B cell (primary cell): ENCODE data around the gene AP3D1. TPM values are rescaled to one million over a fixed set of nuclear protein-coding genes. Genes with fewer than 3 reads are reported as not detected.

ENCODE experiments used
- ATAC-seq: fragments of 200-7000 bp; cut with Tn5 transposase; one replicate; pipeline ENCODE4 v1.10.0; 2021; ENCODE audit warnings: low read depth, mild to moderate bottlenecking, moderate number of reproducible peaks, moderate library complexity
- CTCF ChIA-PET: fragments of 350-600 bp; sonication (Branson Sonifier 250); formaldehyde crosslinking; loops from one replicate; lab custom pipeline; 2021; ENCODE audit warnings: antibody characterized with exemption, inconsistent platforms; lab: Charles Lee
- POLR2A ChIA-PET: fragments of 350-600 bp; sonication (Branson Sonifier 250); formaldehyde crosslinking; loops from one replicate; lab custom pipeline; 2021; ENCODE audit warnings: antibody characterized with exemption; lab: Charles Lee
- DNase-seq: peaks from one replicate; pipeline ENCODE4 v3.0.0; 2013
- H2AFZ ChIP-seq: 2 replicates; pipeline ENCODE4 v1.6.1; 2012; ENCODE audit warnings: mild to moderate bottlenecking, low read depth, low read length; ENCODE audit not compliant: insufficient read depth, poor library complexity, severe bottlenecking
- H3K27ac ChIP-seq, 2 donors: 1 replicate in 1 of 2; 2 replicates in 1 of 2; pipeline ENCODE4 v1.5.1; 2012 to 2013; ENCODE audit warnings: low read length in 2 of 2, mild to moderate bottlenecking in 2 of 2, moderate library complexity in 1 of 2
- H3K27me3 ChIP-seq, 4 experiments: fragments of 200-600 bp in 1 of 4; sonication (generic) in 1 of 4; replicated peaks in 1 of 4; 1 replicate in 2 of 4; 2 replicates in 2 of 4; pipeline versions ENCODE4 v1.6.1 to v1.7.0; 2013 to 2016; ENCODE audit warnings: low read length in 3 of 4, mild to moderate bottlenecking in 2 of 4, mixed read lengths in 1 of 4, moderate library complexity in 1 of 4; ENCODE audit not compliant: insufficient read depth in 4 of 4, control insufficient read depth in 3 of 4; ENCODE audit errors: control extremely low read depth in 1 of 4
- H3K36me3 ChIP-seq, 2 experiments: replicated peaks in 1 of 2; 1 replicate in 1 of 2; 2 replicates in 1 of 2; pipeline versions ENCODE4 v1.6.1 to v1.7.1; 2013; ENCODE audit warnings: low read length in 1 of 2; ENCODE audit not compliant: insufficient read depth in 2 of 2, control insufficient read depth in 1 of 2; ENCODE audit errors: control extremely low read depth in 1 of 2, extremely low read depth in 1 of 2
- H3K4me1 ChIP-seq, 2 donors: fragments of 200-600 bp in 1 of 2; sonication (generic) in 1 of 2; 1 replicate in 1 of 2; 2 replicates in 1 of 2; pipeline versions ENCODE4 v1.5.1 to v1.6.1; 2013 to 2017; ENCODE audit warnings: low read length in 2 of 2; ENCODE audit not compliant: control insufficient read depth in 2 of 2, insufficient read depth in 2 of 2
- H3K4me2 ChIP-seq: replicated peaks from 2 replicates; pipeline ENCODE3; 2012; ENCODE audit warnings: mild to moderate bottlenecking, low read depth, low read length; ENCODE audit not compliant: poor library complexity, severe bottlenecking
- H3K4me3 ChIP-seq, 5 experiments: fragments of 200-600 bp in 1 of 5; sonication (generic) in 1 of 5; 1 replicate in 3 of 5; 2 replicates in 2 of 5; pipeline versions ENCODE4 v1.5.1 to v1.7.0; 2011 to 2016; ENCODE audit warnings: low read length in 4 of 5, mild to moderate bottlenecking in 4 of 5, low read depth in 2 of 5, control low read depth in 1 of 5, moderate library complexity in 1 of 5; ENCODE audit not compliant: insufficient read depth in 1 of 5; ENCODE audit errors: control extremely low read depth in 1 of 5, extremely low read depth in 1 of 5
- H3K79me2 ChIP-seq: fragments of 200-600 bp; sonication (generic); one replicate; pipeline ENCODE4 v1.6.0; 2016; ENCODE audit warnings: low read length; ENCODE audit not compliant: control insufficient read depth, insufficient read depth
- H3K9ac ChIP-seq: fragments of 200-600 bp; sonication (generic); 2 replicates; pipeline ENCODE4 v1.6.1; 2017; ENCODE audit warnings: mild to moderate bottlenecking, low read length, moderate library complexity
- H3K9me3 ChIP-seq, 3 donors: one replicate each; pipeline versions ENCODE4 v1.6.1 to v1.7.1; 2013; ENCODE audit warnings: low read length in 2 of 3; ENCODE audit not compliant: control insufficient read depth in 2 of 3, insufficient read depth in 1 of 3; ENCODE audit errors: control extremely low read depth in 1 of 3
- H4K20me1 ChIP-seq: 2 replicates; pipeline ENCODE4 v1.6.0; 2012; ENCODE audit warnings: mild to moderate bottlenecking, low read length; ENCODE audit not compliant: insufficient read depth, control insufficient read depth, poor library complexity, severe bottlenecking
- H3K27ac Mint-ChIP-seq: one replicate; pipeline ENCODE4 v1.8.0; 2021; ENCODE audit warnings: mixed read lengths
- H3K27me3 Mint-ChIP-seq: one replicate; pipeline ENCODE4 v1.8.0; 2021; ENCODE audit warnings: mixed read lengths
- H3K4me1 Mint-ChIP-seq: one replicate; pipeline ENCODE4 v1.8.0; 2021; ENCODE audit warnings: mixed read lengths
- H3K4me3 Mint-ChIP-seq: one replicate; pipeline ENCODE4 v1.8.0; 2021; ENCODE audit warnings: mixed read lengths
- H3K9me3 Mint-ChIP-seq: one replicate; pipeline ENCODE4 v1.8.0; 2022; ENCODE audit warnings: mixed read lengths; ENCODE audit not compliant: insufficient read depth
- CTCF ChIP-seq: fragments of 200-600 bp; IDR thresholded peaks from one replicate; pipeline ENCODE4 v1.8.0; 2022; ENCODE audit warnings: antibody characterized with exemption, mild to moderate bottlenecking
- EZH2 ChIP-seq: IDR thresholded peaks from 2 replicates; pipeline ENCODE4 v1.6.1; 2012; ENCODE audit warnings: borderline replicate concordance, low read depth, mild to moderate bottlenecking, moderate library complexity, low read length; ENCODE audit not compliant: insufficient read depth, poor library complexity, severe bottlenecking
- WGBS: methylation state at CpG from one replicate; pipeline ENCODE4 v1.1.5; 2013; ENCODE audit warnings: missing lambda C conversion rate; ENCODE audit not compliant: insufficient coverage; 5-methylcytosine and 5-hydroxymethylcytosine counted together
- intact Hi-C: fragments of 100-400 bp; cut with micrococcal nuclease; formaldehyde crosslinking; loops from one replicate; pipeline ENCODE4 v1.10.0; 2022
- polyA plus RNA-seq: library from polyadenylated mRNA; depleted of rRNA; stranded (reverse); fragments of >200 nt; gene quantifications from 2 replicates; pipeline ENCODE4 v1.2.3, GENCODE V29; 2012
- total RNA-seq, 2 donors: library from RNA; stranded (reverse); fragments of 120-200 nt in 1 of 2; gene quantifications; 1 replicate in 1 of 2; 2 replicates in 1 of 2; pipeline versions ENCODE4 v1.2.3 to v1.2.4, GENCODE V29; 2013 to 2022

The AP3D1 gene
- total and polyA plus RNA-seq, 2 donors (not counting 1 experiment from before 2014, with no cell fraction given), result 96.4 to 114 TPM

DNA sequence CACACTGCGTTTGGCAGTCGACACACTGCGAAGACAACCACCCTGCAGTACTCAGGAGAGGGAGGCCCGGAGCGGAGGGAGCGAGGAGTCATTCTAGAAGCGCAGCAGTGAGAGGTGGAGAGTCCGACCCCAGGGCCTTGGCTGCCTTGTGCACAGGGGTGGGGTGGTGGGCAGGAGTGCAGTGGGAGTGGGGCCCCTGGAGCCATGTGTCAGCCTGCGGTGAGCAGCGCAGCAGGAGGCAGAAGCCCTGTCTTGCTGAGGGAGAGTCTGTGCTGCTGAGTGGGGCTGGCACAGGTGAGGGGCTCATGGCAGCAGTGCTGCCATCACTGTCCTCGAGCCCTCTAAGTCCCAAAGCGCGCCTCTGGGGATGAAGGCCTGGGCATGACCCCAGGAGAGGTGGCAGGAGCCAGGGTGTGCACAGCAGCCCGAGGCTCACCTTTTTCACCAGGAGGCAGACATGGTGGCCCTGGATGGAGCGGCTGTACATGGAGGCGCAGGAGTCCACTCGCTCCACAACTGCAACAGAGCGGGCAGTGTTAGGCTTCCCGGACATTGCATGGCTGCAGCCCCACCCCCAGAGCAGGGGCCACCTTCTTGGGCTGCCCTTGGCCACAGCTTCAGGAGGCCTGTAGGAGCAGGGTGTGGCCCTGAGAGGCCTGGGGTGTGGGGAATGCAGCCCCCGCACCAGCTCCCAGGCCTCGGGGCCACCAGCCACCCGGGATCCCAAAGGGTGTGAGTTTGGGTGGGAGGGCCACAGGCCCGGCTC, 42.9 kb downstream of the AP3D1 start:
- peaks cover 20% of the 10 kb centered on the region for H3K79me2 ChIP-seq
- TF ChIP-seq CTCF, result no peak
- no peak for TF ChIP-seq EZH2
- intact Hi-C loops, result no loop called here
- DNase-seq (no peak), ATAC-seq (no peak)
- peaks cover 0 to 22% (median 0%) of the 10 kb centered on the region in 3 donors for H3K9me3 ChIP-seq
- no peaks in the 10 kb centered on the region for H3K4me1 ChIP-seq
- H3K27ac ChIP-seq, result no peak overlapping the region
- Mint-ChIP-seq H3K27me3 (no peaks in the 10 kb centered on the region), H3K4me1 (no peaks in the 10 kb centered on the region), H3K4me3 (no peak overlapping the region), H3K9me3 (no peaks in the 10 kb centered on the region), H3K27ac (peak overlapping the region; percentile 17)
- H4K20me1 ChIP-seq, result peaks cover 24% of the 10 kb centered on the region
- H3K4me2 ChIP-seq, result no peak overlapping the region
- no peaks in the 10 kb centered on the region for H3K27me3 ChIP-seq
- H3K4me3 ChIP-seq, result no peak overlapping the region
- POLR2A ChIA-PET, result no interaction called here
- 97% methylated on average over 21 of the region's 23 CpGs for whole genome bisulfite sequencing
- CTCF ChIA-PET, result no interaction called here
- H2AFZ ChIP-seq, result no peak overlapping the region
- H3K9ac ChIP-seq, result no peak overlapping the region
- H3K36me3 ChIP-seq, result peaks cover 1 to 72% of the 10 kb centered on the region in 2 experiments

GRCh38 chr19:2103045-2103707, 48.2 kb downstream of the AP3D1 start:
- H3K9ac ChIP-seq, result no peak overlapping the region
- H3K36me3 ChIP-seq, result peaks cover 1 to 55% of the 10 kb centered on the region in 2 experiments
- intact Hi-C loops, result no loop called here
- no peak overlapping the region for H2AFZ ChIP-seq
- Mint-ChIP-seq H3K27me3 (no peaks in the 10 kb centered on the region), H3K4me3 (no peak overlapping the region), H3K4me1 (no peaks in the 10 kb centered on the region), H3K27ac (no peak overlapping the region), H3K9me3 (no peaks in the 10 kb centered on the region)
- DNase-seq (no peak), ATAC-seq (no peak)
- H3K79me2 ChIP-seq, result peaks cover 53% of the 10 kb centered on the region
- H3K4me3 ChIP-seq, result no peak overlapping the region
- no peaks in the 10 kb centered on the region for H3K27me3 ChIP-seq
- TF ChIP-seq EZH2 (no peak), CTCF (no peak)
- H3K4me2 ChIP-seq, result no peak overlapping the region
- H3K4me1 ChIP-seq, result no peaks in the 10 kb centered on the region
- peaks cover 22% of the 10 kb centered on the region for H4K20me1 ChIP-seq
- H3K27ac ChIP-seq, result no peak overlapping the region
- POLR2A ChIA-PET, result no interaction called here
- H3K9me3 ChIP-seq, result peaks cover 0 to 22% (median 0%) of the 10 kb centered on the region in 3 donors
- 96% methylated on average over 17 of the region's 20 CpGs for WGBS
- CTCF ChIA-PET, result interaction anchor here (0.7 to 1.6 kb wide), 3 partner anchors 31 to 174 kb away, joined by 3 to 4 read pairs (median 3); no protein-coding TSS in a partner anchor
